Measurements from ENCODE around the gene TEX38. TPM values are rescaled to one million over a fixed set of nuclear protein-coding genes. Genes with fewer than 3 reads are reported as not detected.

TEX38 gene
- total RNA-seq, 2 experiments from 2014 or later, result not detected

DNA sequence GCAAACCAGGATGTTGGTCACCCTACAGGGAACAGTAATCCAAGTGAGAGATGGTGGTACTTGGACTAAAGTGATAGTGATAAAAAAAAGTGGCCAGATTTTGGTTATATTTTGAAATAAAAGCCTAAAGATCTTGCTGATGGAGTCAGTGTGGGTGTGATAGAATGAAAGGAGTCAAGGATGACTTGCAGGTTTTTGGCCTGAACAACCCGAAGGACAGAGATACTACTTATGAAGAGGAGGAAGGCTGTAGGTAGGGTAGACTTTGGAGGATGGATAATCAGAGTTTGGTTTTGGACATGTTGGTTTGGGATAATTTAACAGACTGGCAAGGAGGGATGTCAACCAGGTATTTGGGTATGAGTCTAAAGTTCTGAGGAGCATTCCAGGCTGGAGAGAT is 1.5 kb upstream of the TEX38 start:
- Mint-ChIP-seq H3K27ac (no peak overlapping the region), H3K9me3 (no peaks in the 10 kb centered on the region), H3K36me3 (peaks cover 4% of the 10 kb centered on the region), H3K27me3 (no peaks in the 10 kb centered on the region), H3K4me1 (peaks cover 18% of the 10 kb centered on the region), H3K4me3 (no peak overlapping the region)
- no peak for DNase-seq

DNA sequence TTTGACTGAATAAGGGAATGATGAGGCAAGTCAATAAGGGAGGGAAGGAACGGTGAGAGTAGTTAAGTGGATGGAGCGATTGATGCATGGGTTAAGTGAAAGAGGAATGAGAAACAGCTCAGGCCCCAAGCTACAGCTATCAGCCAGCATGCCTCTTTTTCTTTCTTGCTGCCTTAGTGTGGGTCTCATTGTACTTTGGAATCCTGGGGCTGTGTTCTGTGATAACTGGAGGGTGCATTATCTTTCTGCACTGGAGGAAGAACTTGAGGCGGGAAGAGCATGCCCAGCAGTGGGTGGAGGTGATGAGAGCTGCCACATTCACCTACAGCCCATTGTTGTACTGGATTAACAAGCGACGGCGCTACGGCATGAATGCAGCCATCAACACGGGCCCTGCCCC is 1.0 kb downstream of the TEX38 start:
- Mint-ChIP-seq H3K9me3 (no peaks in the 10 kb centered on the region), H3K27me3 (no peaks in the 10 kb centered on the region), H3K4me3 (no peak overlapping the region), H3K36me3 (peaks cover 20% of the 10 kb centered on the region), H3K27ac (no peak overlapping the region), H3K4me1 (peaks cover 31% of the 10 kb centered on the region)
- DNase-seq, result no peak

DNA sequence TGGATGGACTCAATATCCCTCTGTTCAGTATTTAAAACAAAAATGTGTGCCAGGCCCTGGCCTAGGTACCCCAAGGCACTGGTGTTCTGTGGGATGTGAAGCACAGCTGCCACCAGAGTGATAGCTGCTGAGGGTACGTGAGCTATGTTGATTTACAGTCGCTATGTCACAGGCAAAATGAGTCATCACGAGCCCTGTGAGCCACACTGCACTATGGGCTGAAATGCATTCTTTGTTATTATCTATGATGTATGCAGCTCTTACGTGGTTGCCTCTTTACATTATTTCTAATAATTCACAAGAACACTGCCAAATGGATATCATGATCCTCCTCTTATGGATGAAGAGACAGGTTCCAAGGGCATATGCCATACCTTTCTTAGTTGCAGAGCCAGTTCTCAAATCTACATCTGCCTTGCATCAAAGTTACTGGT is 2.1 kb downstream of the TEX38 start:
- no peaks in the 10 kb centered on the region for H3K27me3 Mint-ChIP-seq
- H3K9me3 Mint-ChIP-seq, result no peaks in the 10 kb centered on the region
- H3K4me3 Mint-ChIP-seq, result no peak overlapping the region
- H3K27ac Mint-ChIP-seq, result peak overlapping the region; percentile 40
- peaks cover 24% of the 10 kb centered on the region for H3K36me3 Mint-ChIP-seq
- DNase-seq, result peak; percentile 21
- peaks cover 34% of the 10 kb centered on the region for H3K4me1 Mint-ChIP-seq

DNA sequence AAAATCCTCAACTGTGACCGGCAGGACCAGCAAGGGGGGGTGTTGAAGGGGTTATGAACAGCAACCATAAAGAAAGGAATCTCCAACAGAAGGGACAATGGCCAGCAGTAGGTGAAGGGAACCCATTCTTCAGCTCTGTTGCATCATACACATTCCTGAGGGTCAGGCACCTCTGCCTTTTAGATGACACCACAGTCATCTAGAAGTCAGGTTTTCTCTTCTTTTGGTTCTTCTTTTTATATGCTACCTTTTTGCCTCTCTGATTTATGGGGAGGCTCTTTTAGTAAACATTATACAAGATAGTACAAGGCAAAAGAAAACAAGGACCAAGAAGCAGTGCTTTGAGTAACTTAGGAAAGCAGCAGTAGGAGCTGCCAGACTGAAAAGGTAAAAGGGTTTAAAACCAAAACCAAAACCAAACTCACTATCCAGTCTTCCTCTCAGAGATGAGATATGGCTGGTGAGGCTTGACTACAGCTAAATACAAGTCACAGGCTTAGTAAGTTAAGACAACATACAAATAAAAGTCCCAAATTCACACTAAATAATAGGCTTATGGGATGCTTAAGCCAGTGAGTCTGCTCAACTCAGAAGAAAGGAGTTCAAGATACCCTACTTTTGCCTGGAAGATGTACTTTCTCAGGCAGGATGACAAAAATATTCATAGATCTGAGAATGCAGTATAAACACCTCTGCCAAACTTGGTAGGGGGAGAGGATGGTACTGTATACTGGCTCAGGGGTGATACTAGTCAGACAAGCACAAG is 4.1 kb downstream of the TEX38 start:
- no peak for DNase-seq
- H3K27me3 Mint-ChIP-seq, result no peaks in the 10 kb centered on the region
- H3K9me3 Mint-ChIP-seq, result no peaks in the 10 kb centered on the region

DNA sequence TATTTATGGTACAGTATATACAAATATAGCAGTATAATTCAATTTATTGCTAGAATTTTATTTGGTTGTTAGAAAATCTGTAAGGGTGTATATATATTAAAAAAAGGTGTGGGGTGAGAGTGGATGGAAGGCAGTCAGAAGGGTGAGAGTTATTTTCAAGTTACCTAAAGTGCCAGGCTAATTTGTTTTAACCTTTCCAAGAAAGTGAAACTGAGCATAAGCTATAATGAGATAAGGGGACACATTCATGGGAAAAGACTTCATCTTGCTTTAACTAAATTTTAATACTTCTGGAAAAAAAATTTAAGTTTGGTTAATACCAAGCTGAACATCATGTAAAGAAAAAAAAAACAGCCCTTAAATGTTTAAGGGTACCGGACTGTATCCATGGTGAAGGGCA is 4.9 kb downstream of the TEX38 start:
- peaks cover 39% of the 10 kb centered on the region for H3K36me3 Mint-ChIP-seq
- peaks cover 34% of the 10 kb centered on the region for H3K4me1 Mint-ChIP-seq
- H3K27me3 Mint-ChIP-seq, result no peaks in the 10 kb centered on the region
- DNase-seq, result no peak
- H3K4me3 Mint-ChIP-seq, result no peak overlapping the region
- peak overlapping the region; percentile 85 for H3K27ac Mint-ChIP-seq
- H3K9me3 Mint-ChIP-seq, result no peaks in the 10 kb centered on the region

More for the DNA sequence above, 4.1 kb downstream of the TEX38 start:
- H3K36me3 Mint-ChIP-seq, result peaks cover 36% of the 10 kb centered on the region
- peak overlapping the region; percentile 85 for H3K27ac Mint-ChIP-seq
- H3K4me3 Mint-ChIP-seq, result peak overlapping the region; percentile 38
- peaks cover 34% of the 10 kb centered on the region for H3K4me1 Mint-ChIP-seq

DNA sequence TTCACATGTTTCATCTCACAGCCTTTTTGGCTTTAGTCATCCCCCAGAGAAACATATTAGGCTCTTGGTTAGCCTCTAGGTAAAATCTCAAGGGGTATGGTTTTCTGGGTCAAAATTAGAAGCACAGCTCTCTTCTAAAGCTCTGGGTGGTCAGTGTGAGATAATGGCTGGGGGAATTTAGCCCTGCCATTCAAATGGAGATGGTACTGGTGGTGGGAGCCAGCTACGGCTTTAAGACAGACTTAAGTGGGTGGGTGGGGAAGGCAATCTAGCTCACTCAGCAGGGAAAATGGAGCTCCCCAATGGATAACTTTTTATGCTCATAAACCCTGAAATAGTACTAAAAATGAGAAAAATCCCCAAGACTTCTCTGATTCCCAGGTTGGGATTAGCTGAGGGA is 5.7 kb downstream of the TEX38 start:
- no peak overlapping the region for H3K4me3 Mint-ChIP-seq
- peak overlapping the region; percentile 85 for H3K27ac Mint-ChIP-seq
- H3K36me3 Mint-ChIP-seq, result peaks cover 44% of the 10 kb centered on the region

DNA sequence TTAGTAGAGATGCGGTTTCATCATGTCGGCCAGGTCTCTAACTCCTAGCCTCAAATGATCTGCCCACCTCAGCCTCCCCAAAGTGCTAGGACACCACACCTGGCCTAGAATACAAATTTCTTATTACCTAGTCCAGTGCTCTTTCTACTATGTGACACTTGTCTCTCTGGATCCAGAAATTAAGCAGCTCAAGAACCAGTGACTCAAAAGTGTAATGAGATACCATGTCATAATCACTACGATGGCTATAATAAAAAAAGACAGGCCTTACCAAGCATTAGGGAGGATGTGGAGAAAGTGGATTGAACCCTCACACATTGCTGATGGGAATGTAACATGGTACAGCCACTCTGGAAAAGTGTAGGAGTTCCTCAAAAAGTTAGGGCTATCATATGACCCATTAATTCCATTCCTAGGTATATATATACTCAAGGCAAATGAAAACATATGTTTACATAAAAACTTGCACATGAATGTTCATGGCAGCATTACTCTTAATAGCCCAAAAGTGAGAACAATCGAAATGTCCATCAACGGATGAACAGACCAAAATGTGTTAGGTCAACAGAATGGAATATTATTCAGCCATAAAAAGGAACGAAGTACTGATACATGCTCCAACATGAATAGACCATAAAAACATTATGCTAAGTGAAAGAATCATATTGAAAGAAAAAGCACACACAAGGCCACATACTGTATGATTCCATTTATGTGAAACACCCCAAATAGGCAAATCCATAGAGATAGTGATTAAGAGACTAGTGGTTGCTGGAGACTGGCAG is 8.3 kb downstream of the TEX38 start:
- Mint-ChIP-seq H3K27me3 (no peaks in the 10 kb centered on the region), H3K27ac (no peak overlapping the region)

More for the DNA sequence above, 5.7 kb downstream of the TEX38 start:
- Mint-ChIP-seq H3K4me1 (peaks cover 34% of the 10 kb centered on the region), H3K27me3 (no peaks in the 10 kb centered on the region), H3K9me3 (no peaks in the 10 kb centered on the region)
- DNase-seq, result no peak

DNA sequence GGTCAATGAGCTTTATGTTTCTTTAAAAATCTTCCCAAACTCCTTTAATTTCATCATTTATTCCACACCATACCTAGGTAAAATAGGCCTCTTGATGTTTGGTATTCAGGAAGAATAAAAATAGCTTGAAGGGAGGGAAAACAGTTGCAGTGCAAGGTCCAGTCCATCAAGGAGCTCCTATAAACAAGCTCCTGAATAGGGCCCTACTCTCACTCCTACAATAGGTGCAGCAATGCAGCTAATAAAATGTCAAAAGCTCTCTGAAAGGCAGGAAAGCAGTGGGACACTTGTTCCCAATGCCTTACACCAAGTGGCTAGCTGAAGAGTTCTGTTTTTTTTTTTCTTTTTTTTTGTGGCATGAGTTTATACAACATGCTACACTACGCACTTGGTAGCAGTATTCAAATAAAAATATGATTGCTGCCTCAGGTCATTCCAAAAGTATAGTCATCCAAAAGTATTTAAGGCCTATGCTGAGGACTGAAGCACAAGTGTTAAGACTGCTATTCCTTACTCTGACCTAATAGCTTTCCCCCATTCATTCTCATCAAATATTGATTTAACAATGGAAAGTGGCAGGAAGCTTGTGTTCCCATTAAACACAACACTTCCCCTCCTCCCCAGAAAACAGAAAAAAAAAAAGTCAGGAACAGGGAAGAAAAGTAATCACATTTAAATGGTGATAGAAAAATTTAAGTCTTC is 9.8 kb downstream of the TEX38 start:
- no peak for DNase-seq
- Mint-ChIP-seq H3K4me1 (peaks cover 21% of the 10 kb centered on the region), H3K27ac (peak overlapping the region; percentile 50), H3K36me3 (peaks cover 35% of the 10 kb centered on the region), H3K27me3 (no peaks in the 10 kb centered on the region), H3K4me3 (no peak overlapping the region), H3K9me3 (no peaks in the 10 kb centered on the region)

More for the DNA sequence above, 8.3 kb downstream of the TEX38 start:
- no peak overlapping the region for H3K4me3 Mint-ChIP-seq
- H3K4me1 Mint-ChIP-seq, result peaks cover 31% of the 10 kb centered on the region
- no peak for DNase-seq
- H3K36me3 Mint-ChIP-seq, result peaks cover 41% of the 10 kb centered on the region
- no peaks in the 10 kb centered on the region for H3K9me3 Mint-ChIP-seq

DNA sequence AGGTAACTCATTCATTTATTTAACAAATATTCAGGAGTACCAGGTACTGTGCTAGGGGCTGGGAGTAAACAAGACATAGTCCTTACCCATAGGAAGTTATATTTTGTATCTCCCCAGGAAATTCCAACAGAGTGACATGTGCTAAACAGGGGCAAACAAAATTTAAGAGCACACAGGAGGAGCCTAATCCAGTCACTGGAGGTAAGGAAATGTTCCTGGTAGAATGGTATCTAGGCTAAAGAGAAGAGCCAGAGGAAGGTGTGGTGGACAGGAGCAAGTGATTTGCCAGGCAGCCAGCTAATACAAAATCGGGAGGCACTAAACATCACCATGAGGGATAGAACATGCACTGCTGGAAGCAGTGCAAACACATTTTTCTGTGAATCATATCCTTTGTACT is 10.4 kb downstream of the TEX38 start:
- Mint-ChIP-seq H3K9me3 (no peaks in the 10 kb centered on the region), H3K27ac (peak overlapping the region; percentile 50), H3K27me3 (no peaks in the 10 kb centered on the region), H3K36me3 (peaks cover 37% of the 10 kb centered on the region), H3K4me1 (peaks cover 15% of the 10 kb centered on the region), H3K4me3 (no peak overlapping the region)
- no peak for DNase-seq

DNA sequence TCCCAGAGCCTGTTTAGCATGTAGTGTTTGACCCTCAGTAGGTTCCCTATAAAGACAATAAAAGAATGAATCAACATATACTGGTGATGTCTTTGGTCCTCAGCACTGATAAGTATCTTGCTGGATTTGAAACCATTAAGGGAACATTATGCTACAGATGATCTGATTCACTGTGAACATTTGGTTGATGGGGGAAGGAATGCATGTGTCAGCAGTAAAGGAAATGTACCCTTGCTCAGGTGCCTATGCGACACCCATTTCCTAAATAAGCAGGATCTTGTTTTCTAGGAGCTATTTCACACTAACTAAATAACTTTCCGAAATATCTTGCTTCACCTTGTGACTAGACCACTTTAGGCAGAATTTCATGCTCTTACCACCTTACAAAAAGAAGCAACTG is 13.0 kb downstream of the TEX38 start:
- Mint-ChIP-seq H3K4me3 (no peak overlapping the region), H3K9me3 (no peaks in the 10 kb centered on the region), H3K4me1 (peaks cover 18% of the 10 kb centered on the region), H3K36me3 (peaks cover 31% of the 10 kb centered on the region), H3K27ac (peak overlapping the region; percentile 11), H3K27me3 (no peaks in the 10 kb centered on the region)
- DNase-seq, result no peak

DNA sequence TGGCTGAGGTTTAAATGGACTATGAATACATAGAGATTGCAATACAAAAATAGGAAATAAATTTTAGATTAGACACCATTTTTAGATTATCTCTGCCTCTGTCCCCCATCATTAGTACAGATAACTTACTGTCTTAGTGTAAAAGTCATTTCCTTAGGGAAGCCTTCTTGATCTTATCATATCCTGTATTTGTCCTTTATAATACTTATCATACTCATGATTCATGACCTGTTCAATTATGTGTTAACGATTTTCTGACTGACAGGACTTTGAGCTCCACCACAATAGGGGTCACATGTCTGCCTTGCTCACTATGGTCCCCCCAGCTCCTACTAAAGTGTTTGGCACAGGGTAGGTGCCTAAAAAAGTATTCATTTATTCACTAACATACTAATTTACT is 14.6 kb downstream of the TEX38 start:
- H3K4me1 Mint-ChIP-seq, result peaks cover 21% of the 10 kb centered on the region
- no peaks in the 10 kb centered on the region for H3K9me3 Mint-ChIP-seq
- no peak overlapping the region for H3K4me3 Mint-ChIP-seq
- peaks cover 24% of the 10 kb centered on the region for H3K36me3 Mint-ChIP-seq
- H3K27ac Mint-ChIP-seq, result no peak overlapping the region
- H3K27me3 Mint-ChIP-seq, result no peaks in the 10 kb centered on the region
- DNase-seq, result no peak

DNA sequence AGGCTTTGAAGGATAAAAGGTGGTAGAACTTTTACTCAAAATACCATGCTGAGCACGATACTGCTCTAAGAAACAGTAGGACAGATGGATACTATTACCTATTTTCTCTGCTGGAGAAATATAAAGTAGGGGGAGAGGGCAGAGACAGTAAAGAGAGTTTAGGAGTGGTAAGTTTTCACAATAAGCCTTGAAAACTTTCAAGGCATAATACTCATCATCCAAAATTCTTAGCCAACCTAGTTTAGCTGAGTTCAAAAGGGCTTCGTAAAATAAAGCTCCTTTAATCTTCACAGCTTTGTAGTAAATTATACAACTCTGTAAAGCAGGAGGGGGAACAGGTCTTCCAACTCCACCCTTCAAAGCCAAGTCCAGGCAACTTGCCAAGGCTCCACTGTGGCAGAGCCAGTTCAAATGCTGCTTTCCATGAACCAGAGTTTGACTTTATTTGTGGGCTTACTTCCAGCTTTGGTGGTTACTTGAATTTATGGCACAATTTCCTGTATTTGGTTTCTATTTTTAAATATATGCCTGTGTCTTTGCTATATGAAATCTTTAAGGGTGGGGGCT is 15.5 kb downstream of the TEX38 start:
- Mint-ChIP-seq H3K9me3 (no peaks in the 10 kb centered on the region), H3K4me1 (peaks cover 23% of the 10 kb centered on the region), H3K4me3 (no peak overlapping the region), H3K27me3 (no peaks in the 10 kb centered on the region), H3K27ac (no peak overlapping the region), H3K36me3 (peaks cover 19% of the 10 kb centered on the region)
- DNase-seq, result no peak

DNA sequence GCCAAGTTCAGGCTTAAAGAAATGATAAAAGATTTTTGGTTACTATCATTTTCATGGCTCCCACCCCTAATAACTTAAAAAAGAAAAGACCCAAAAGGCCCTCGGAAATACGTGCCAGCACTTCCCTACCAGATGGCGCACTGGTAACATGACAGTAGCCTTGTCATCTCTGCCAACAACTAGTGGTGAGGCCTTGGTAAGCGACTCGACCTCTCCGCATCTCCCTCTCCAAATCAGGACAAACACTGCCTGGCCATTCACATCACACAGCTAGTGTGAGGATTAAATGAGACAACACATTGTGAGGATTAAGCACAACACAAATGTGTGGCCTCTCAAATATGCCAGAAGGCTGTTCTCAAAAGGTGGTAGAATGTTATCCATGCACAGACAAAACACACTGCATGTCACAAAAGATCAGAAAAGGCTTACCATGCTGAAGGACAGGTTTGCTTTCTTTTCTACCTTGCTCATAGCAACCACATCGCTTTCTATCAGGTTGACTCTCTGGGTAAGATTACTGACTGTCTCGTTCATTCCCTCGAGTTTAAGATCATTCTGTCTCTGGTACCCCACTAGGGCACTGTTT is 16.4 kb downstream of the TEX38 start:
- no peak for DNase-seq
- Mint-ChIP-seq H3K4me3 (no peak overlapping the region), H3K4me1 (peaks cover 23% of the 10 kb centered on the region), H3K9me3 (no peaks in the 10 kb centered on the region), H3K36me3 (peaks cover 19% of the 10 kb centered on the region), H3K27me3 (no peaks in the 10 kb centered on the region), H3K27ac (peak overlapping the region; percentile 13)

DNA sequence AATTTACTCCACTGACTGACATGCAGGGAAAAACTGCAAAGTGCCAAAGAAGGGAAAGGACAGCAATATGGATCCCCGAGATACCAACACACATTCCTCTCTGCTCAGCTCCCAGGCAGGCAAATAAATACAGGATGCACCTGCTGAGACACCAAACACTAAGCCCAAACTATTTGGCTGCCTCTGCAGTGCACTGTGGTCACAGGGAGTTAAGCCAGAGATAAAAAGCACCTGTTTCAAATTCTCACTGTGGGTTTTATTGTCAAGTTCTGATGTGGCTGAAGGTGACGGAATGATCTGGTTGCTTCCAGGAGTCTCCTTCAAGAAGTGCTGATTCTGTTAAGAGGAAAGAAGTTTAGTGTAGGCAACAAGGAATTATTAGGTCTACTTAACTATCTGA is 17.7 kb downstream of the TEX38 start:
- no peak for DNase-seq
- H3K27me3 Mint-ChIP-seq, result no peaks in the 10 kb centered on the region
- no peaks in the 10 kb centered on the region for H3K9me3 Mint-ChIP-seq
- H3K4me3 Mint-ChIP-seq, result no peak overlapping the region
- H3K27ac Mint-ChIP-seq, result peak overlapping the region; percentile 17
- peaks cover 24% of the 10 kb centered on the region for H3K4me1 Mint-ChIP-seq
- H3K36me3 Mint-ChIP-seq, result peaks cover 24% of the 10 kb centered on the region

Data from activated naive CD8-positive, alpha-beta T cell treated with anti-CD3 and anti-CD28 coated beads for 36 hours (primary cell).